ENCODE data around the gene CDC27. TPM values are rescaled to one million over a fixed set of nuclear protein-coding genes. Genes with fewer than 3 reads are reported as not detected.
"Not testable (repeated sequence)": the region's sequence is repeated elsewhere in the genome, so short reads cannot be mapped to it uniquely, and the experiment has no call there.

CDC27 gene
- total RNA-seq, 5 donors from 2014 or later (not counting 1 experiment from before 2014, with no cell fraction given) = 54.6 to 66.0 (median 58.6) TPM

GRCh38 chr17:47159315-47159714 is 29.8 kb downstream of the CDC27 start:
- Histone ChIP-seq H3K9me3 (no peaks in the 10 kb centered on the region), H3K27me3 (replicated peaks in 1 of 2; ENCODE audit: control insufficient read depth in 2 of 2, extremely low read depth in 1 of 2, insufficient read depth in 2 of 2, low read length in 1 of 2) (no peaks in the 10 kb centered on the region), H3K36me3 (ENCODE audit: control insufficient read depth in 2 of 2, extremely low read depth in 1 of 2, insufficient read depth in 1 of 2, low read length in 1 of 2) (peaks cover 16 to 60% of the 10 kb centered on the region in 2 donors), H3K4me3 (ENCODE audit: control insufficient read depth in 1 of 2, extremely low read depth in 1 of 2, low read length in 1 of 2) (no peak overlapping the region), H3K4me1 (ENCODE audit: control insufficient read depth in 1 of 2, extremely low read depth in 1 of 2, insufficient read depth in 2 of 2, low read length in 2 of 2) (peaks cover 0 to 6% of the 10 kb centered on the region in 2 experiments), H3K27ac (ENCODE audit: low read length) (no peak overlapping the region)
- H3K4me3 Mint-ChIP-seq = no peak overlapping the region
- WGBS (ENCODE audit: insufficient coverage) = 98% methylated on average over 18 of the region's 18 CpGs
- H3K27ac Mint-ChIP-seq = no peak overlapping the region
- H3K4me1 Mint-ChIP-seq = peaks cover 13 to 20% (median 17%) of the 10 kb centered on the region in 3 donors
- H3K27me3 Mint-ChIP-seq = no peaks in the 10 kb centered on the region
- no peaks in the 10 kb centered on the region for H3K9me3 Mint-ChIP-seq
- POLR2A ChIA-PET = no interaction called here
- DNase-seq (no peak), ATAC-seq (replicated peaks in 1 of 4) (no peak)
- CTCF ChIA-PET = no interaction called here
- H3K36me3 Mint-ChIP-seq = peaks cover 32% of the 10 kb centered on the region

GRCh38 chr17:47145351-47145750 is 43.7 kb downstream of the CDC27 start:
- POLR2A ChIA-PET = no interaction called here
- Mint-ChIP-seq H3K36me3 (peaks cover 41% of the 10 kb centered on the region), H3K9me3 (no peaks in the 10 kb centered on the region), H3K27me3 (no peaks in the 10 kb centered on the region), H3K4me1 (no peaks in the 10 kb centered on the region), H3K27ac (no peak overlapping the region), H3K4me3 (no peak overlapping the region)
- ATAC-seq (replicated peaks in 1 of 4) = no peak
- H3K36me3 ChIP-seq (ENCODE audit: control insufficient read depth in 2 of 2, extremely low read depth in 1 of 2, insufficient read depth in 1 of 2, low read length in 1 of 2) = peaks cover 3 to 72% of the 10 kb centered on the region in 2 donors
- no peaks in the 10 kb centered on the region for H3K27me3 ChIP-seq (replicated peaks in 1 of 2; ENCODE audit: control insufficient read depth in 2 of 2, extremely low read depth in 1 of 2, insufficient read depth in 2 of 2, low read length in 1 of 2)
- H3K4me3 ChIP-seq (ENCODE audit: control insufficient read depth in 1 of 2, extremely low read depth in 1 of 2, low read length in 1 of 2) = no peak overlapping the region
- H3K27ac ChIP-seq (ENCODE audit: low read length) = no peak overlapping the region
- H3K4me1 ChIP-seq (ENCODE audit: control insufficient read depth in 1 of 2, extremely low read depth in 1 of 2, insufficient read depth in 2 of 2, low read length in 2 of 2) = no peaks in the 10 kb centered on the region
- 61% methylated on average over 3 of the region's 6 CpGs for WGBS (ENCODE audit: insufficient coverage)
- CTCF ChIA-PET = interaction anchor here in 1 of 2 donors (0.6 kb wide), 1 partner anchor 117 kb away, joined by 3 read pairs; no protein-coding TSS in a partner anchor
- DNase-seq = no peak
- H3K9me3 ChIP-seq = no peaks in the 10 kb centered on the region

DNA sequence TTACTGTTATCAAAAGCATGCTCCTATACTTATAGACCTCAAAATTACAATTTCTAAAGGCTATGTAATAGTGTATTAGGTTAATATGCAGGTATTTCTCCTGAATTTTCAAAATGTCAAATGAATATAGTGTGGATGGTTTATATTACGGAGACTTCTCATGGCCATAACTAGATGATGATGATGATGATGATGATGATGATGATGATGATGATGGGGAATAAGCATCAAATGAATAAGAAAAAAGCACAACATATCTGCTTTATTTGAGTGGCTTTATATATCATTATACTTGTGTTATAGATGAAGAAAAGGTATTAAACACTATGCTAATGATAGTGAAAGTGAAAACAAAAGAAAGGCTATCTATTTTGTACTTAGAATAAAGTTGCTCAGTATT is 53.9 kb downstream of the CDC27 start:
- Mint-ChIP-seq H3K27ac (no peak overlapping the region), H3K27me3 (no peaks in the 10 kb centered on the region), H3K4me1 (no peaks in the 10 kb centered on the region), H3K36me3 (peaks cover 49% of the 10 kb centered on the region), H3K4me3 (no peak overlapping the region), H3K9me3 (no peaks in the 10 kb centered on the region)
- H3K4me3 ChIP-seq (ENCODE audit: control insufficient read depth in 1 of 2, extremely low read depth in 1 of 2, low read length in 1 of 2) = no peak overlapping the region
- H3K9me3 ChIP-seq = no peaks in the 10 kb centered on the region
- H3K27me3 ChIP-seq (replicated peaks in 1 of 2; ENCODE audit: control insufficient read depth in 2 of 2, extremely low read depth in 1 of 2, insufficient read depth in 2 of 2, low read length in 1 of 2) = no peaks in the 10 kb centered on the region
- WGBS (ENCODE audit: insufficient coverage) = 100% methylated on average over 1 of the region's 1 CpG
- DNase-seq (no peak), ATAC-seq (replicated peaks in 1 of 4) (no peak)
- ChIA-PET POLR2A (no interaction called here), CTCF (no interaction called here)
- H3K27ac ChIP-seq (ENCODE audit: low read length) = no peak overlapping the region
- peaks cover 5 to 34% of the 10 kb centered on the region in 2 donors for H3K36me3 ChIP-seq (ENCODE audit: control insufficient read depth in 2 of 2, extremely low read depth in 1 of 2, insufficient read depth in 1 of 2, low read length in 1 of 2)
- no peaks in the 10 kb centered on the region for H3K4me1 ChIP-seq (ENCODE audit: control insufficient read depth in 1 of 2, extremely low read depth in 1 of 2, insufficient read depth in 2 of 2, low read length in 2 of 2)

DNA sequence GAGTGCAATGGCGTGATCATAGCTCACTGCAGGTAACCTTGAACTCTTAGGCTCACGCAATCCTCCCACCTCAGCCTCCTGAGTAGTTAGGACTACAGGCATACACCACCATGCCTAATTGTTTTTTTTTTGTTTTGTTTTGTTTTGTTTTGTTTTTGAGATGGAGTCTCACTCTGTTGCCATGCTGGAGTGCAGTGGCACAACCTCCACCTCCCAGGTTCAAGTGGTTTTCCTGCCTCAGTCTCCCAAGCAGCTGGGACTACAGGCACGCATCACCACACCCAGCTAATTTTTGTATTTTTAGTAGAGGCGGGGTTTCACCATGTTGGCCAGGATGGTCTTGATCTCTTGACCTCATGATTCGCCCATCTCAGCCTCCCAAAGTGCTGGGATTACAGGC is 54.7 kb downstream of the CDC27 start:
- H3K27ac ChIP-seq (ENCODE audit: low read length); H3K4me1 Mint-ChIP-seq; H3K4me3 ChIP-seq (ENCODE audit: control insufficient read depth in 1 of 2, extremely low read depth in 1 of 2, low read length in 1 of 2); CTCF ChIA-PET; H3K27me3 Mint-ChIP-seq; H3K27me3 ChIP-seq (replicated peaks in 1 of 2; ENCODE audit: control insufficient read depth in 2 of 2, extremely low read depth in 1 of 2, insufficient read depth in 2 of 2, low read length in 1 of 2); ATAC-seq (replicated peaks in 1 of 4); H3K9me3 ChIP-seq; H3K9me3 Mint-ChIP-seq; H3K27ac Mint-ChIP-seq; POLR2A ChIA-PET; H3K4me3 Mint-ChIP-seq; H3K4me1 ChIP-seq (ENCODE audit: control insufficient read depth in 1 of 2, extremely low read depth in 1 of 2, insufficient read depth in 2 of 2, low read length in 2 of 2); DNase-seq: not testable (repeated sequence)
- peaks cover 46% of the 10 kb centered on the region for H3K36me3 Mint-ChIP-seq
- WGBS (ENCODE audit: insufficient coverage) = 100% methylated on average over 1 of the region's 5 CpGs
- peaks cover 5 to 34% of the 10 kb centered on the region in 2 donors for H3K36me3 ChIP-seq (ENCODE audit: control insufficient read depth in 2 of 2, extremely low read depth in 1 of 2, insufficient read depth in 1 of 2, low read length in 1 of 2)

GRCh38 chr17:47131761-47132160 is 57.3 kb downstream of the CDC27 start:
- DNase-seq (no peak), ATAC-seq (replicated peaks in 1 of 4) (no peak)

DNA sequence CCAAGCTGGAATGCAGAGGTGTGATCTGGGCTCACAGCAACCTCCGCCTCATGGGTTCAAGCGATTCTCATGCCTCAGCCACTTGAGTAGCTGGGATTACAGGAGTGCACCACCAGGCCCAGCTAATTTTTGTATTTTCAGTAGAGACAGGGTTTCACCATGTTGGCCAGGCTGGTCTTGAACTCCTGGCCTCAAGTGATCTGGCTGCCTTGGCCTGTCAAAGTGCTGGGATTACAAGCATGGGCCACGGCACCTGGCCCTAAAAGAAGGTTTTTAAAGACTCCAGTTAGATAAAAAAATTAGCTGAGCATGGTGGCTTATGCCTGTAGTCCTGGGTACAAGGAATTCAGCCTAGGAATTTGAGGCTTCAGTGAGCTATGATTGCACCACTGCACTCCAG is 62.3 kb downstream of the CDC27 start:
- H3K27me3 Mint-ChIP-seq; H3K27ac Mint-ChIP-seq; DNase-seq; ATAC-seq (replicated peaks in 1 of 4); H3K9me3 ChIP-seq; CTCF ChIA-PET; H3K4me3 Mint-ChIP-seq; H3K4me3 ChIP-seq (ENCODE audit: control insufficient read depth in 1 of 2, extremely low read depth in 1 of 2, low read length in 1 of 2); H3K27me3 ChIP-seq (replicated peaks in 1 of 2; ENCODE audit: control insufficient read depth in 2 of 2, extremely low read depth in 1 of 2, insufficient read depth in 2 of 2, low read length in 1 of 2); H3K4me1 ChIP-seq (ENCODE audit: control insufficient read depth in 1 of 2, extremely low read depth in 1 of 2, insufficient read depth in 2 of 2, low read length in 2 of 2); H3K4me1 Mint-ChIP-seq; POLR2A ChIA-PET; H3K27ac ChIP-seq (ENCODE audit: low read length); H3K9me3 Mint-ChIP-seq: not testable (repeated sequence)
- H3K36me3 Mint-ChIP-seq = peaks cover 23% of the 10 kb centered on the region
- peaks cover 4 to 32% of the 10 kb centered on the region in 2 donors for H3K36me3 ChIP-seq (ENCODE audit: control insufficient read depth in 2 of 2, extremely low read depth in 1 of 2, insufficient read depth in 1 of 2, low read length in 1 of 2)
- 93% methylated on average over 3 of the region's 3 CpGs for WGBS (ENCODE audit: insufficient coverage)

More at GRCh38 chr17:47131761-47132160, 57.3 kb downstream of the CDC27 start:
- Histone ChIP-seq H3K36me3 (ENCODE audit: control insufficient read depth in 2 of 2, extremely low read depth in 1 of 2, insufficient read depth in 1 of 2, low read length in 1 of 2) (peaks cover 5 to 21% of the 10 kb centered on the region in 2 donors), H3K9me3 (no peaks in the 10 kb centered on the region), H3K4me3 (ENCODE audit: control insufficient read depth in 1 of 2, extremely low read depth in 1 of 2, low read length in 1 of 2) (no peak overlapping the region), H3K27ac (ENCODE audit: low read length) (no peak overlapping the region), H3K27me3 (replicated peaks in 1 of 2; ENCODE audit: control insufficient read depth in 2 of 2, extremely low read depth in 1 of 2, insufficient read depth in 2 of 2, low read length in 1 of 2) (no peaks in the 10 kb centered on the region), H3K4me1 (ENCODE audit: control insufficient read depth in 1 of 2, extremely low read depth in 1 of 2, insufficient read depth in 2 of 2, low read length in 2 of 2) (no peaks in the 10 kb centered on the region)
- Mint-ChIP-seq H3K27me3 (no peaks in the 10 kb centered on the region), H3K4me1 (no peaks in the 10 kb centered on the region), H3K27ac (no peak overlapping the region), H3K4me3 (no peak overlapping the region), H3K36me3 (peaks cover 27% of the 10 kb centered on the region), H3K9me3 (no peaks in the 10 kb centered on the region)
- POLR2A ChIA-PET = no interaction called here
- no CpG with 5 or more reads among the region's 3 CpGs for WGBS (ENCODE audit: insufficient coverage)
- CTCF ChIA-PET = no interaction called here

GRCh38 chr17:47123262-47123661 is 65.8 kb downstream of the CDC27 start:
- H3K4me3 ChIP-seq (ENCODE audit: control insufficient read depth in 1 of 2, extremely low read depth in 1 of 2, low read length in 1 of 2); DNase-seq; H3K4me1 ChIP-seq (ENCODE audit: control insufficient read depth in 1 of 2, extremely low read depth in 1 of 2, insufficient read depth in 2 of 2, low read length in 2 of 2); POLR2A ChIA-PET; H3K27ac Mint-ChIP-seq; ATAC-seq (replicated peaks in 1 of 4); CTCF ChIA-PET; H3K4me1 Mint-ChIP-seq; H3K27me3 Mint-ChIP-seq; H3K9me3 Mint-ChIP-seq; H3K27ac ChIP-seq (ENCODE audit: low read length); H3K4me3 Mint-ChIP-seq; H3K27me3 ChIP-seq (replicated peaks in 1 of 2; ENCODE audit: control insufficient read depth in 2 of 2, extremely low read depth in 1 of 2, insufficient read depth in 2 of 2, low read length in 1 of 2); H3K9me3 ChIP-seq: not testable (repeated sequence)
- WGBS (ENCODE audit: insufficient coverage) = 100% methylated on average over 1 of the region's 2 CpGs
- H3K36me3 ChIP-seq (ENCODE audit: control insufficient read depth in 2 of 2, extremely low read depth in 1 of 2, insufficient read depth in 1 of 2, low read length in 1 of 2) = peaks cover 0 to 34% of the 10 kb centered on the region in 2 donors
- peaks cover 31% of the 10 kb centered on the region for H3K36me3 Mint-ChIP-seq

Measured in T-cell (primary cell).